Stimulated activated memory B cell treated with anti-CD40 and anti-IgM and Interleukin-4, amounts not matched to agents 10 μg/mL and 1 μg/mL and 100 μg/mL, for 72 hours (primary cell): Measurements from ENCODE around the gene SLC26A9.

Experiments used
- ATAC-seq: fragments of 150-1000 bp; cut with Tn5 transposase; 2 replicates; pipeline ENCODE4 v1.10.0; 2021
- H3K27ac Mint-ChIP-seq: one replicate; pipeline ENCODE4 v1.8.0; 2022; ENCODE audit warnings: mild to moderate bottlenecking, mixed read lengths
- H3K27me3 Mint-ChIP-seq: one replicate; pipeline ENCODE4 v1.8.0; 2022; ENCODE audit warnings: mixed read lengths
- H3K36me3 Mint-ChIP-seq: one replicate; pipeline ENCODE4 v1.8.0; 2022; ENCODE audit warnings: mixed read lengths
- H3K4me1 Mint-ChIP-seq: one replicate; pipeline ENCODE4 v1.8.0; 2022; ENCODE audit warnings: mixed read lengths
- H3K4me3 Mint-ChIP-seq: one replicate; pipeline ENCODE4 v1.8.0; 2022; ENCODE audit warnings: mild to moderate bottlenecking, moderate library complexity, mixed read lengths
- H3K9me3 Mint-ChIP-seq: one replicate; pipeline ENCODE4 v1.8.0; 2022; ENCODE audit warnings: mixed read lengths

The SLC26A9 gene

DNA sequence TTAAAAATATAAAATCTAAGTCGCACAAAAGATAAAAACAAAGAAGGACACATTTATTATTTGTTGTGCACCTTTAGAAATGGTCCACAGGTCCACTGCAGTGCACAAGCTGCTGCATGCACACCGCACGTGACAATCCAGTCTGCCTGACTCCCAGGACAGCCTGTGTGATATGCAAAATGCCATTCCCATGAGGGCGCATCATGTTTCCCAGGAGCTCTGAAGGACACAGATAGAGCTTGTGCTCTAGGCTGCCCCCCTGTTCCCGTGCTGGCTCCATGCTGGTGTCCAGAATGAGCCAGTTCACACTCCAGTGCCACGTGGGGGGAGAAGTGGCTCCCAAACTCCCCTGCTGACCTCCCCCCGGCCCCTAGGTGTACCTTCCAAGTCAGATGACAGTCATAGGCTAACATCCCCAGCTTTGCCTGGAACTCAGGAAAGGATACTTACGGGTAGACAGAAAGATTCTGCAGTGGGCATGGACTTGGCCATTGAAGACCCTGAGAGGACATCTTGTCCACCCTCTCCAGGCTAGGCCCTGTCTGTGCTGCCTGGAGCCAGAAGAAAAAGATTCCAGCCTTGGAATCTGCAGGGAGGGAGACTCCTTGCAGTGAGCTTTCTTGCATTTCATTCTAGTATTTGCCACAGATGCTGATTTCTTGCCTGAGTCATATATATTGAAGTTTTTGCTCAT is 33.6 kb upstream of the SLC26A9 start:
- H3K4me3 Mint-ChIP-seq, result no peak overlapping the region
- no peaks in the 10 kb centered on the region for H3K36me3 Mint-ChIP-seq
- H3K4me1 Mint-ChIP-seq, result peaks cover 9% of the 10 kb centered on the region
- no peak overlapping the region for H3K27ac Mint-ChIP-seq
- H3K9me3 Mint-ChIP-seq, result peaks cover 3% of the 10 kb centered on the region
- no peaks in the 10 kb centered on the region for H3K27me3 Mint-ChIP-seq
- no peak for ATAC-seq

DNA sequence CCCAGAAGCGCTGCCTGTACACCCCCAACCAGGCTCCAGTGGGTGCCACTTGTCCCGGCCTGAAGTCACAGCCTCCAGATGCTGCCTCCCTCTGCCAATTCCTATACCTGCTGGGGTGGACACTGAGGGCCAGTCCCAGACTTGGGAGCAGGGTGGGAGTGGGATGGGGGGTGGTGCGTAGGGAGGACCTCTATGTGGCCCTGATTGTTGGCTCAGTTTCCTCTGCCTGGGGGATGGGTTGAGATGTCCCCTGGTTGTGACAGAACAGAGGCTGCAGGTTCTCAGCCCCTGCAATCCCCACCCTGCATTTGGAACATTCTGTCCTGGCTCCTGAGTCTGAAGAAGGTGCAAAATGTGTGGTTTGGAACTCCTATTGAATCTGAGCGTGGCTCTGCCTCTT is 32.8 kb upstream of the SLC26A9 start:
- no peaks in the 10 kb centered on the region for H3K27me3 Mint-ChIP-seq
- H3K4me3 Mint-ChIP-seq, result no peak overlapping the region
- ATAC-seq, result no peak
- peaks cover 3% of the 10 kb centered on the region for H3K9me3 Mint-ChIP-seq
- H3K27ac Mint-ChIP-seq, result no peak overlapping the region
- no peaks in the 10 kb centered on the region for H3K36me3 Mint-ChIP-seq
- peaks cover 9% of the 10 kb centered on the region for H3K4me1 Mint-ChIP-seq

DNA sequence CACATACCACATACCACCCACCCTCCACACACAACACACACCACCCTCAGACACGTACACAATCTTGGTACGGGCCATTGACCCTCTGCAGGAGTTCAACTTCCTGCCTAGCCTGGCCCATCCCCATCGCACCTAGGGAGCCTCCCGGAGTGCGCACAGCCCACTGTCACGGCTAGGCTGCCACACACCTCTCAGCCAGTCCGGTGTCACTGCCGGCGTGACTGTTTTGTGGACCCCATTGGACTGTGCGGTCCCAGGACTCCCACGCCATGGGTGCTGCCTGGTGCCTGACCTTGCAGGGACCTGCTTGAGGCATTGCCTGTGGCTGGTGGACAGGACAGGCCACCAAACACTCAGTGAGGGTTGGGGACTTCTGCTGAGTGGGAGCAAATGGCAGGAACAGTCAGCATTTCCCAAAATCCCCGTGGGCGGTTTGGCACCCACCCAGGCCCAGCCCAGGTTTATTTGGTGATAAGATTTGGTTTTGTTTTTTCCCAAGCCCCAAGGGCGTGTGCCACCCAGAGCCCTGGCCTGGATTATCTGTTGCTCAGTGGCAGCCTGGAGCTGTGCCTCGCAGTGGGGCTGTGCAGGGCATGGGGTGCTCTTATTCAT is 32.2 kb upstream of the SLC26A9 start:
- no peak overlapping the region for H3K27ac Mint-ChIP-seq
- no peak for ATAC-seq
- H3K36me3 Mint-ChIP-seq, result no peaks in the 10 kb centered on the region
- no peaks in the 10 kb centered on the region for H3K27me3 Mint-ChIP-seq
- H3K9me3 Mint-ChIP-seq, result peaks cover 3% of the 10 kb centered on the region
- H3K4me1 Mint-ChIP-seq, result peaks cover 9% of the 10 kb centered on the region
- no peak overlapping the region for H3K4me3 Mint-ChIP-seq

DNA sequence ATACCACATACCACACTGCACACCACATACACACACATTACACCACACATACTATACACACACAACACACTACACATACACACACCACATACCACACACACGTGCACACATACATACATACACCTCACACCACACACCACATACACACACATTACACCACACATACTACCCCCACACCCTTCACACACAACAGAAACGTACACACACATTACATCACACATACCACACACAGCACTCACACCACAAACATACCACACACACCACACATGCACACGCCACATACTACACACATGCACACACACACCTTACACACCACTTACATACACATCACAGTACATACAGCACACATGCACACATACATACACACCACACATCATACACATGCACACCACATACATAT is 31.5 kb upstream of the SLC26A9 start:
- Mint-ChIP-seq H3K36me3 (no peaks in the 10 kb centered on the region), H3K4me3 (no peak overlapping the region), H3K27ac (no peak overlapping the region), H3K9me3 (peaks cover 3% of the 10 kb centered on the region), H3K4me1 (peaks cover 9% of the 10 kb centered on the region), H3K27me3 (no peaks in the 10 kb centered on the region)
- ATAC-seq, result no peak

DNA sequence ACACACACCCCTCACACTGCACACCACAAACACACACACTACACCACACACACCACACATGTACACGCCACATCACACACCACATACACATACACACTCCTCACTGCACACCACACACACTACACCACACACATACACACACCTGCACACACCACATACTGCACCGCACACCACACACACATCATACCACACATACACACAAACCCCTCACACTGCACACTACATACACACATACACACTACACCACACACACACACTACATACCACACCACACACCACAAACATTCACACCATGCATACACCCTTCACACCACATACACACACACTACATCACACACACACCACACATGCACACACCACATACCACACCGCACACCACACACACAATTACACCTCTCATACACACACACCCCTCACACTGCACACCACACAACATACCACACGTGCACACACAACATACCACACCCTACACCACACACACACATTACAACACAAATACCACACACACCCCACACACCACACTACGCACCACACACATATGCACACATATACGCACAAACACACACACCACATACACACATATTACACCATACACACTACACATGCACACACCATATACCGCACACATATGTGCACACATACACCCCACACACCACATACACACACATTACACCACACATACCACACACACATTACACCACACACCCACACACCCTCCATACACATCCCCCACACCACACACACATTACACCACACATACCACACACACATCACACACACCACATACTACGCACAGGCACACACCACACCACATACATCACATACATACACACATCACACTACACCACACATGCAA is 30.3 kb upstream of the SLC26A9 start:
- Mint-ChIP-seq H3K27me3 (no peaks in the 10 kb centered on the region), H3K4me1 (peaks cover 9% of the 10 kb centered on the region), H3K36me3 (no peaks in the 10 kb centered on the region), H3K4me3 (no peak overlapping the region), H3K27ac (no peak overlapping the region), H3K9me3 (peaks cover 3% of the 10 kb centered on the region)
- ATAC-seq, result no peak

DNA sequence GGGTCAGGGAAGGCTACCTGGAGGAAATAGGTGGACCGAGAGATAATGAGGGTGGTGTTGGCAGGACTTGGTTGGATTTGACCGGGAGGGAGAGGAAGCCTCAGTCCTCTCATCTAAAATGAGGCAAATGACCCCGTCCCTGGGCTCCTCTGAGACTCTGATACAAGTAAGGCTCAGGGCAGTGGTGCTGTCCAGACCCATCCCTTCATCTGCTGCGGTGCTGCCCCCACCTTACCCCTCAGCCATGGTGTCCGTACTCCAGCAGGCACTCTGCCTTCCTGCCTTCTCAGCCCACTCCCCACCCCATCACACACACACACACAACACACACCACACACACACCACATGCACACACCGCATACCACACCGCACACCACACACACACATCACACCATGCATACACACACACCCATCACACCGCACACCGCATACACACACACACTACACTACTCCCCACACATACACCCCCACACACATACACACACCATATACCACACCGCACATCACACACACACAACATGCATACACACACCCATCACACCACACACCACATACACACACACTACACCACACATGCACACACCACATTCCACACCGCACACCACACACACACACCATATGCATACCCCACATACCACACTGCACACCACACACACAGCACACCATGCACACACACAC is 29.4 kb upstream of the SLC26A9 start:
- H3K9me3 Mint-ChIP-seq, result peaks cover 3% of the 10 kb centered on the region
- no peaks in the 10 kb centered on the region for H3K27me3 Mint-ChIP-seq
- H3K4me3 Mint-ChIP-seq, result no peak overlapping the region
- no peak overlapping the region for H3K27ac Mint-ChIP-seq
- ATAC-seq, result no peak
- H3K4me1 Mint-ChIP-seq, result peaks cover 9% of the 10 kb centered on the region
- H3K36me3 Mint-ChIP-seq, result no peaks in the 10 kb centered on the region

DNA sequence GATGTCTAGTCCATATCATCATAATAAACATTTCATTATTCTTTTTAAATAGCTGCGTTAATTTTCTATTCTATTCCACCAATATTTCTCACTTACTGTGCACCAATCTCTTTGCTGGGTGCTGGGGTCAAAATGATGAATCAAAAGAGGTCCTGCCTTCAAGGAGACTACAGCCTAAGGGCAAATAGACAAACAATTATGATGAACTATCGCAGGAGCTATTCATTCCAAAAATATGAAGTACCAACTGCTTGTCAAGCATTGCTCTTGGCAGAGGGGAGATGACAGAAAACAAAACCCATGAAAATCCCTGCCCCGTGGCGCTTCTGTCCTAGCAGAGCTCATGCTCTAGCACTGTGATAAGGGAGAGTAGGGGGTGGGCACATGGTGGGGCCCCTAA is 28.8 kb upstream of the SLC26A9 start:
- Mint-ChIP-seq H3K4me1 (peaks cover 9% of the 10 kb centered on the region), H3K9me3 (peaks cover 3% of the 10 kb centered on the region), H3K27ac (no peak overlapping the region), H3K27me3 (no peaks in the 10 kb centered on the region), H3K36me3 (no peaks in the 10 kb centered on the region), H3K4me3 (no peak overlapping the region)
- no peak for ATAC-seq

DNA sequence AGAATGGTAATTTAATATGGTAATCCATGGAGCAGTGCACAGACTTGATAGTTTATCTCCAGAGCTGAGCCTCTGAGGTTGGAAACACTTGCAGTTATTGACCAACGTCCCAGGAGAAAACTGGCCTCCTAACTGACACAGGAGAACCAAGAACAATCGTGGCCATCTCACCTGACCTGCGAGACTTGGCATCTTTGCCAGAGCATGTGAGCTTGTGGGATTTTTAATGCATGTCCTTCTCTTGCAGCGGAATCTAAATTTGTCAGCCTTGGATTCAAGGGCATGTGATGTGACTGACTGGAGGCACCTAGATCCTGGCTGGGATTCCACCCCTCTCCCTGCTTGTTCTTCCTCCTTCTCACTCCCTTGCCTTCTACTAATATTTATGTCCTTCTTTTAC is 27.8 kb upstream of the SLC26A9 start:
- ATAC-seq, result no peak
- H3K4me3 Mint-ChIP-seq, result no peak overlapping the region
- no peak overlapping the region for H3K27ac Mint-ChIP-seq
- no peaks in the 10 kb centered on the region for H3K27me3 Mint-ChIP-seq
- peaks cover 9% of the 10 kb centered on the region for H3K4me1 Mint-ChIP-seq
- H3K9me3 Mint-ChIP-seq, result peaks cover 3% of the 10 kb centered on the region
- no peaks in the 10 kb centered on the region for H3K36me3 Mint-ChIP-seq

DNA sequence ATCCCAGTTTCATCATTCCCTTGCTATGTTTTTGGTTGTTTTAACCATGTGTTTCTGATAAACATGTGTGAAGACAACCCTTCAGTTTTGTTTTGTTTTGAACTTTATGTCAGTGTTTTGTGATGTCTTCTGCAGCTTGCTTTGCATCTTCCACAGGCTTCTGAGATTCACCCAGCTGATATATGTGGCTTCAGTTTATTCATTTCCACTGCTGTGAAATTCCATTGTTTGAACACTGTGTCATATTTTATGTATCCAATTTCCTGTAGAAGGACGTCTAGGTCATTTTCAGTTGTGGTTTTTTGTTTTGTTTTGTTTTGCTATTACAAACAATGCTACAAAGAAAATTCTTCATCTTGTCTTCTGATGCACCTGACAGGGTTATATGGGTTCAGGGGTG is 27.2 kb upstream of the SLC26A9 start:
- Mint-ChIP-seq H3K9me3 (peaks cover 3% of the 10 kb centered on the region), H3K27me3 (no peaks in the 10 kb centered on the region), H3K4me3 (no peak overlapping the region), H3K36me3 (no peaks in the 10 kb centered on the region), H3K4me1 (peaks cover 9% of the 10 kb centered on the region), H3K27ac (no peak overlapping the region)
- ATAC-seq, result no peak

DNA sequence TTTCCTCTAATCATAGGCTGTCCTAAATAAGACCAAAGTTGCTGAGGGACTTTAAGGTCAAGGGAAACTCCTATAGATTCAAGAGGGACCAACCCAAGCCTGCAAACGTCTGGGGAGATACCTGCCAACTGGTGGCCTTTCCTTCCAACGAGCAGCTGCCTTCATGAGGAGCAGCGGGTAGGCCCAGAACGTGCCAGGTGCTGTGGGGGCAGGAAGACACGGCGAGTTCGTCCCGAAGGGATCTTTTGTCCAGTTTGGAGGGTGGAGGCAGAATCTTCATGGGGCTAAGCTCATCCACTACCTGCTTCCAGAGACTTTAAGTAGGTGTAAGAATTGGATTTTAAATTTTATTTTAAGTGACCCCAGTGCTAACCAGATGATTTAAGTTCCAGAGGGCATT is 26.0 kb upstream of the SLC26A9 start:
- peaks cover 3% of the 10 kb centered on the region for H3K9me3 Mint-ChIP-seq
- ATAC-seq, result no peak
- H3K36me3 Mint-ChIP-seq, result no peaks in the 10 kb centered on the region
- peaks cover 6% of the 10 kb centered on the region for H3K27me3 Mint-ChIP-seq
- no peak overlapping the region for H3K27ac Mint-ChIP-seq
- peaks cover 9% of the 10 kb centered on the region for H3K4me1 Mint-ChIP-seq
- no peak overlapping the region for H3K4me3 Mint-ChIP-seq

DNA sequence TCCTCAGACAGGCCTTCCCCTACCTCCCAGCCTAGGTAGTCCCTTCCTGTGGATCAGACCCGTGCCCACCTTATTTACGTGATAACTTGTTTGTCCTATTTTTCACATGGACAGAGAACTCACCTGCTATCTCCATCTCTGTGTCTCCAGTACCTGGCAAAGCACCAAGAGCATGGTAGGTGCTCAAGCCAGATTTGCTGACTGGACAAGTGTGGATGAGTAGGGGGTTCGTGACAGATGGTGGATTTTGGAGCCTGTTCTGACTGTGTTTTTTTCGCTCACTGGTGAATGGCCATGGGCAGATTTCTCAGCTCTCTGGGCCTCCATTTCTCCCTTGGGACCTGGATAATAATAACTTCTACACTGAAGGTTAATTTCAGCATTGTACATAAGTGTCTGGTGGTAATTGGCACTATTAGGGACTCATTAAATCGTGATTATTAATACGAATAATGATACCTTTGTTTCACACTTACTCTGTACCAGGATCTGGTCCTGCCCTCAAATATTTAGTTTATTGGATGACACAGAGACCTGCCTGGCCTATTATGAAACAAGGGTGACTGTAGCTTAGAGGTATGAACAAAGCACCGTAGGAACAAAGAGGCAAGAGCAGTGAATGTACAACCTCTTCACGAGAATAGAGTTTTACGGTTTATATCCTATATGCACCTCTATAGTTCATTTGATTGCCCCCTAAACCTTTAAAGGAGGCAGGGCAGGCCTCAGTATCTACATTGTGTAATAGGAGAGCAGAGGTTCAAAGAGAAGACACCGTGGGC is 24.5 kb upstream of the SLC26A9 start:
- H3K27me3 Mint-ChIP-seq, result peaks cover 12% of the 10 kb centered on the region
- no peaks in the 10 kb centered on the region for H3K4me1 Mint-ChIP-seq
- no peaks in the 10 kb centered on the region for H3K9me3 Mint-ChIP-seq
- no peak overlapping the region for H3K4me3 Mint-ChIP-seq
- no peak for ATAC-seq
- H3K27ac Mint-ChIP-seq, result no peak overlapping the region
- H3K36me3 Mint-ChIP-seq, result no peaks in the 10 kb centered on the region

DNA sequence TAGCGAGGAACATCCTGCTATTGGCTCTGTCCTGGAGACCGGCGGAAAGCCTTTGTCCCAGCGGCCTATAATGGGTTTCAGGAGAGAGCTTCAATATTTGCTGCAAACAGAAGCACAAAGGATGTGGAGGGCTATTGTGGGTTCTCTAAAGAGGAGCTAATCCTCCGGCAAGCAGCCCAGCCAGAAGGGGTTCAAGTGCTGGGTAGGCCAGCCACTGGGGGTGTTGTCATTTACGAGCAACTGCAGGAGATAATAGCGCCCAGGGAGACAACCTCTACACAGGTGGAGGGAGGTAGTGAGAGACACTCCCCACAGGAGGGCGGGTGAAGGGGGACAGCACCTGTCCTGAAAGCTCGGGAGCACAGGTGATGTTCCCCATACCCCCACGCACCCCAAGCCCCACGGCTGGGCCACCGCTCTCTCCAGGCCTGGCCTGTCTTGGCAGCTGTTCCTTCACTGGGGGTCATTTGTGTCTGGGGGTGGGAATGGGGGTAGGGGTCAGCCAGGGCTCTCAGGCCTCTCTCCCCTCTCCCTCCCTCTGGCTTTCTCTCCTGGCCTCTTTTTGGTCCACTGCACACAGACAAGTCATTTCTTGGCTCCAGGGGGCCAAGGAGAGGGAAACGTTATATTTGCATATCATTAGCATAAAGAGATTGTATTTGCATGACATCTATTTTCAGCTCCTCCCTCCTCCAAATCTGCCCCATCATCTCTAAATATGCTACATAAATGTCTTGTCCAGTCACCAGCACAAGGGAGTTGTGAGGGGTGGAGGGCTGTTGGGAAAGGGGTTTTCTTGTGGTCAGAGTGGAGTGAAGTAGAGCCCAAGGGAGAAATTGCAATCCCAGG is 22.0 kb upstream of the SLC26A9 start:
- H3K9me3 Mint-ChIP-seq, result no peaks in the 10 kb centered on the region
- no peaks in the 10 kb centered on the region for H3K36me3 Mint-ChIP-seq
- no peak overlapping the region for H3K4me3 Mint-ChIP-seq
- H3K27ac Mint-ChIP-seq, result no peak overlapping the region
- ATAC-seq, result no peak
- H3K4me1 Mint-ChIP-seq, result peaks cover 7% of the 10 kb centered on the region
- peaks cover 33% of the 10 kb centered on the region for H3K27me3 Mint-ChIP-seq

DNA sequence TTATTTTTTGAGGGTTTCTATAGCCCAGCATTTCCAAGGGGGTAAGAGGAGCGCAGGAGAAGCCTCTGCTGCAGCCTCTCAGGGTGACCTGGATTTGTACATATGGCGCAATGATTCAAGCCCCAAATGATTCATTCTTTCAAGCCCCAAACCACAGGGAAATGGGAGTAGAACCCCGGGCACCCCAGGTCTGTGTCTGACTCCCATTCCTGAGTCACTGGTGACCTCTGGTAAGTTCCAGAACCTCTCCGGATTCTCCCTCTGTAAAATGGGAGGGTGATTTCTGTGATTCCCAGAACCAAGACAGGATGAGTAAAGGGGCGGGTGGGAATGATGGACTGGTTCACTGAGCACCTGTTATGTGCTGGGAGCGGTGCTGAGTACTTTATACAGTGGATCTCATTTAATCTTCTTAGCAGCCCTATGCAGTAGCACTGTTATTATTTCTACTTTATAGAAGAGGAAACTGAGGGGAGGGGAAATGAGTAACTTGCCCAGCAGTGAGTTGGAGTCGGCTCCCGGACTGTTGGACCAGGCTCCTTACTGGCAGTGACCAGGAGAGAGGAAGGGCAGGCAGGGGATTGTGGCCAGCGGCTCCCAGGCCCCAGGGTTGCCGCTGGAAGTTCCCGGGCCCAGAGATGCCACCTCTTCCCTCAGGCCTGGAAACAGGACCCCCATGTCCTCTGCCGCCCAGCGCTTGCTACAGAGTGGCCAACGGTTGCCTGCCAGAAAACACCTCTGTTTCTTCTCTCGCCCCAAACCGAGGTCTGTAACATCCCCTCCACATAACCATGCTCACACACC is 20.3 kb upstream of the SLC26A9 start:
- H3K4me1 Mint-ChIP-seq, result peaks cover 7% of the 10 kb centered on the region
- H3K4me3 Mint-ChIP-seq, result no peak overlapping the region
- no peaks in the 10 kb centered on the region for H3K9me3 Mint-ChIP-seq
- no peak overlapping the region for H3K27ac Mint-ChIP-seq
- ATAC-seq, result no peak
- no peaks in the 10 kb centered on the region for H3K36me3 Mint-ChIP-seq
- peaks cover 48% of the 10 kb centered on the region for H3K27me3 Mint-ChIP-seq
